GM21529 (cell line): Measurements from ENCODE around the gene CPEB3.

Experiments
- ATAC-seq: cut with Tn5 transposase; IDR thresholded peaks from one replicate; pipeline ENCODE4 v1.9.1; 2021; ENCODE audit not compliant: unreplicated experiment

Gene CPEB3

GRCh38 chr10:92110039-92110794 lies 180.7 kb downstream of the CPEB3 start:
- ATAC-seq = no peak

GRCh38 chr10:92108747-92109146 lies 182.1 kb downstream of the CPEB3 start:
- ATAC-seq = no peak

- ATAC-seq = no peak
Measured at GRCh38 chr10:92108120-92108519, 182.8 kb downstream of the CPEB3 start.

- ATAC-seq = no peak
Measured at GRCh38 chr10:92103376-92104090, 187.3 kb downstream of the CPEB3 start.

- no peak for ATAC-seq
Measured at GRCh38 chr10:92102601-92103213, 188.2 kb downstream of the CPEB3 start.

GRCh38 chr10:92094960-92095359 lies 195.9 kb downstream of the CPEB3 start:
- no peak for ATAC-seq

- ATAC-seq = no peak
Measured at GRCh38 chr10:92091965-92092364, 198.9 kb downstream of the CPEB3 start.

- peak; percentile 97 for ATAC-seq
Measured at GRCh38 chr10:92087750-92088395, 203.0 kb downstream of the CPEB3 start.

- no peak for ATAC-seq
Measured at GRCh38 chr10:92082583-92083280, 208.1 kb downstream of the CPEB3 start.

GRCh38 chr10:92081641-92082040 lies 209.2 kb downstream of the CPEB3 start:
- no peak for ATAC-seq

GRCh38 chr10:92080244-92080643 lies 210.6 kb downstream of the CPEB3 start:
- ATAC-seq = no peak

- ATAC-seq = no peak
Measured at GRCh38 chr10:92079003-92079402, 211.9 kb downstream of the CPEB3 start.

- no peak for ATAC-seq
Measured at GRCh38 chr10:92076722-92077121, 214.2 kb downstream of the CPEB3 start.

- ATAC-seq = no peak
Measured at GRCh38 chr10:92075829-92076228, 215.0 kb downstream of the CPEB3 start.

GRCh38 chr10:92074126-92074887 lies 216.6 kb downstream of the CPEB3 start:
- no peak for ATAC-seq

GRCh38 chr10:92068900-92069299 lies 222.0 kb downstream of the CPEB3 start:
- ATAC-seq = no peak

- ATAC-seq = no peak
Measured at GRCh38 chr10:92066386-92066785, 224.5 kb downstream of the CPEB3 start.

- no peak for ATAC-seq
Measured at GRCh38 chr10:92064506-92064905, 226.4 kb downstream of the CPEB3 start.

GRCh38 chr10:92062273-92062672 lies 228.6 kb downstream of the CPEB3 start:
- no peak for ATAC-seq

GRCh38 chr10:92054807-92055206 lies 236.1 kb downstream of the CPEB3 start:
- ATAC-seq = no peak
